ENCODE data around the gene ZNF329. TPM values are rescaled to one million over a fixed set of nuclear protein-coding genes. Genes with fewer than 3 reads are reported as not detected.

The ZNF329 gene
- total and polyA plus RNA-seq, 9 of the 15 experiments (the other 6 are each of a cell fraction or from before 2014, with no cell fraction given) = 0.21 to 3.6 (median 2.2) TPM

GRCh38 chr19:58150328-58150921, at the start of gene ZNF329 (continued):
- no peak for TF ChIP-seq NKRF (IDR thresholded peaks at IDR 0.05; ENCODE audit: borderline replicate concordance)
- no peak for TF ChIP-seq HDAC2 (IDR thresholded peaks at IDR 0.05)
- no peak for TF ChIP-seq PHB (CRISPR knock-in tag; IDR thresholded peaks at IDR 0.05)
- TF ChIP-seq GATAD2B (IDR thresholded peaks at IDR 0.05; ENCODE audit: borderline replicate concordance) = no peak
- TF ChIP-seq ZKSCAN1 (IDR thresholded peaks at IDR 0.05; ENCODE audit: low read depth, low read length) = no peak
- no peak for TF ChIP-seq ZFP30 (CRISPR knock-in tag; IDR thresholded peaks at IDR 0.05; ENCODE audit: borderline replicate concordance)
- no peak for TF ChIP-seq ZNF175 (CRISPR knock-in tag; IDR thresholded peaks at IDR 0.05; ENCODE audit: low read depth)
- TF ChIP-seq PHF8 (IDR thresholded peaks at IDR 0.05; ENCODE audit: borderline replicate concordance, low read length) = peak; percentile 79; the same call in 1 of the 2 replicates
- TF ChIP-seq RB1 (IDR thresholded peaks at IDR 0.05; ENCODE audit: low read depth) = no peak; the same call in 1 of the 2 replicates
- TF ChIP-seq ZNF436 (CRISPR knock-in tag; IDR thresholded peaks at IDR 0.05) = no peak
- no peak for TF ChIP-seq BACH1 (tag; IDR thresholded peaks at IDR 0.05)
- TF ChIP-seq MEIS2 (IDR thresholded peaks at IDR 0.05; ENCODE audit: partially characterized antibody) = peak; percentile 62
- TF ChIP-seq REST (IDR thresholded peaks at IDR 0.05; ENCODE audit: borderline replicate concordance) = no peak
- peak; percentile 35; the same call in 1 of the 2 replicates for TF ChIP-seq REST (CRISPR knock-in tag; IDR thresholded peaks at IDR 0.05; ENCODE audit: low read depth)
- no peak for TF ChIP-seq NCOA1 (IDR thresholded peaks at IDR 0.05; ENCODE audit: low read depth)
- no peak for TF ChIP-seq SMARCA4 (IDR thresholded peaks at IDR 0.05)
- no peak for TF ChIP-seq ZNF146 (CRISPR knock-in tag; IDR thresholded peaks at IDR 0.05; ENCODE audit: unreplicated experiment)
- no peak for TF ChIP-seq HCFC1 (IDR thresholded peaks at IDR 0.05; ENCODE audit: low read depth, low read length)
- no peak for TF ChIP-seq KLF6 (CRISPR knock-in tag; IDR thresholded peaks at IDR 0.05; ENCODE audit: borderline replicate concordance)
- TF ChIP-seq PTBP1 (IDR thresholded peaks at IDR 0.05; ENCODE audit: low read depth, low read length) = no peak
- peak; percentile 20; the same call in 1 of the 2 replicates for TF ChIP-seq NFIC (IDR thresholded peaks at IDR 0.05)
- no peak for TF ChIP-seq MBD2 (IDR thresholded peaks at IDR 0.05; ENCODE audit: borderline replicate concordance, low read depth)

Measured in K562 (cell line).